Keratinocyte (primary cell): ENCODE results near the gene TMEM205. TPM values are rescaled to one million over a fixed set of nuclear protein-coding genes. Genes with fewer than 3 reads are reported as not detected.
A peak's percentile ranks its signal among the peaks of the same experiment; 100 is the strongest.

Experiments used
- DNase-seq: peaks from one replicate; pipeline ENCODE4 v3.0.0-alpha.2; 2011; ENCODE audit warnings: low read depth, missing footprints, low spot score
- FAIRE-seq: peaks from 2 replicates; lab custom pipeline; 2011; peaks lifted over from hg19 to GRCh38; lab: Jason Lieb, UNC
- H2AFZ ChIP-seq: 2 replicates; pipeline ENCODE4 v1.6.0; 2012; ENCODE audit warnings: low read length, control low read depth, inconsistent platforms; ENCODE audit not compliant: control insufficient read depth
- H3K27ac ChIP-seq: 2 replicates; pipeline ENCODE4 v1.5.1; 2011; ENCODE audit warnings: low read length; ENCODE audit not compliant: control insufficient read depth, insufficient read depth
- H3K27me3 ChIP-seq: 3 replicates; pipeline ENCODE4 v1.6.0; 2011; ENCODE audit warnings: low read length; ENCODE audit not compliant: control insufficient read depth, insufficient read depth; ENCODE audit errors: extremely low read depth
- H3K36me3 ChIP-seq, 2 experiments: 2 replicates in 1 of 2; 3 replicates in 1 of 2; pipeline ENCODE4 v1.5.1; 2011; ENCODE audit warnings: low read length in 2 of 2, mild to moderate bottlenecking in 1 of 2; ENCODE audit not compliant: control insufficient read depth in 2 of 2, insufficient read depth in 2 of 2; ENCODE audit errors: extremely low read depth in 1 of 2
- H3K4me1 ChIP-seq: 3 replicates; pipeline ENCODE4 v1.5.1; 2011; ENCODE audit warnings: low read length; ENCODE audit not compliant: control insufficient read depth, insufficient read depth; ENCODE audit errors: extremely low read depth
- H3K4me2 ChIP-seq: 3 replicates; pipeline ENCODE4 v1.6.0; 2011; ENCODE audit warnings: low read depth, low read length; ENCODE audit not compliant: control insufficient read depth, insufficient read depth; ENCODE audit errors: extremely low read depth
- H3K4me3 ChIP-seq, 3 experiments: fragments of 200-600 bp in 1 of 3; sonication (generic) in 1 of 3; 2 replicates in 2 of 3; 3 replicates in 1 of 3; pipeline ENCODE4 v1.5.1; 2011 to 2016; ENCODE audit warnings: low read length in 3 of 3, mild to moderate bottlenecking in 3 of 3, control low read depth in 2 of 3, inconsistent platforms in 1 of 3, low read depth in 1 of 3, mixed read lengths in 1 of 3, mixed run types in 1 of 3, moderate library complexity in 1 of 3; ENCODE audit not compliant: control insufficient read depth in 2 of 3, insufficient read depth in 2 of 3; ENCODE audit errors: extremely low read depth in 1 of 3
- H3K79me2 ChIP-seq: 2 replicates; pipeline ENCODE4 v1.6.0; 2012; ENCODE audit warnings: low read length; ENCODE audit not compliant: control insufficient read depth, insufficient read depth
- H3K9ac ChIP-seq: 3 replicates; pipeline ENCODE4 v1.6.0; 2011; ENCODE audit warnings: low read length; ENCODE audit not compliant: control insufficient read depth, insufficient read depth; ENCODE audit errors: extremely low read depth
- H3K9me1 ChIP-seq: 3 replicates; pipeline ENCODE4 v1.6.0; 2011; ENCODE audit warnings: low read length; ENCODE audit not compliant: control insufficient read depth, insufficient read depth; ENCODE audit errors: extremely low read depth
- H3K9me3 ChIP-seq: 2 replicates; pipeline ENCODE4 v1.5.1; 2012; ENCODE audit warnings: low read depth, low read length; ENCODE audit not compliant: control insufficient read depth
- H4K20me1 ChIP-seq: 3 replicates; pipeline ENCODE4 v1.6.0; 2011; ENCODE audit warnings: low read length; ENCODE audit not compliant: control insufficient read depth, insufficient read depth; ENCODE audit errors: extremely low read depth
- EZH2 ChIP-seq: IDR thresholded peaks from one replicate; pipeline ENCODE4 v1.6.1; 2012; ENCODE audit warnings: inconsistent platforms, mild to moderate bottlenecking, low read length, moderate library complexity
- dilution Hi-C: fragments of 300-500 bp; cut with MboI; formaldehyde crosslinking; loops from one replicate; pipeline ENCODE4 v1.7.0; 2020; ENCODE audit warnings: low sequenced_read_pairs; ENCODE audit not compliant: extremely low pct_ligation_motif_present
- polyA plus RNA-seq, 5 experiments: library from polyadenylated mRNA; depleted of rRNA in 3 of 5; stranded (reverse) in 3 of 5; stranded (forward) in 1 of 5; unstranded in 1 of 5; fragments of >200 nt; gene quantifications; 1 replicate in 1 of 5; 2 replicates in 3 of 5; 3 replicates in 1 of 5; pipeline versions ENCODE4 v1.2.1 to v1.2.3, GENCODE V29; 2011 to 2012; ENCODE audit warnings: missing spikeins in 2 of 5, low read depth in 1 of 5, low replicate concordance in 1 of 5
- TF ChIP-seq, protein P1 (sequence below), 3 experiments: IDR thresholded peaks in 1 of 3; conservative IDR thresholded peaks in 1 of 3; optimal IDR thresholded peaks in 1 of 3; 2 replicates in 2 of 3; 3 replicates in 1 of 3; pipeline versions ENCODE3 to v1.5.1; 2011; ENCODE audit warnings: low read length in 3 of 3, mild to moderate bottlenecking in 3 of 3, moderate library complexity in 2 of 3, control low read depth in 1 of 3, inconsistent platforms in 1 of 3; ENCODE audit not compliant: insufficient read depth in 2 of 3; ENCODE audit errors: extremely low read depth in 1 of 3

Gene TMEM205
- polyA plus RNA-seq, 1 donor (not counting 4 experiments of a cell fraction or from before 2014, with no cell fraction given) = 65.5 TPM

DNA sequence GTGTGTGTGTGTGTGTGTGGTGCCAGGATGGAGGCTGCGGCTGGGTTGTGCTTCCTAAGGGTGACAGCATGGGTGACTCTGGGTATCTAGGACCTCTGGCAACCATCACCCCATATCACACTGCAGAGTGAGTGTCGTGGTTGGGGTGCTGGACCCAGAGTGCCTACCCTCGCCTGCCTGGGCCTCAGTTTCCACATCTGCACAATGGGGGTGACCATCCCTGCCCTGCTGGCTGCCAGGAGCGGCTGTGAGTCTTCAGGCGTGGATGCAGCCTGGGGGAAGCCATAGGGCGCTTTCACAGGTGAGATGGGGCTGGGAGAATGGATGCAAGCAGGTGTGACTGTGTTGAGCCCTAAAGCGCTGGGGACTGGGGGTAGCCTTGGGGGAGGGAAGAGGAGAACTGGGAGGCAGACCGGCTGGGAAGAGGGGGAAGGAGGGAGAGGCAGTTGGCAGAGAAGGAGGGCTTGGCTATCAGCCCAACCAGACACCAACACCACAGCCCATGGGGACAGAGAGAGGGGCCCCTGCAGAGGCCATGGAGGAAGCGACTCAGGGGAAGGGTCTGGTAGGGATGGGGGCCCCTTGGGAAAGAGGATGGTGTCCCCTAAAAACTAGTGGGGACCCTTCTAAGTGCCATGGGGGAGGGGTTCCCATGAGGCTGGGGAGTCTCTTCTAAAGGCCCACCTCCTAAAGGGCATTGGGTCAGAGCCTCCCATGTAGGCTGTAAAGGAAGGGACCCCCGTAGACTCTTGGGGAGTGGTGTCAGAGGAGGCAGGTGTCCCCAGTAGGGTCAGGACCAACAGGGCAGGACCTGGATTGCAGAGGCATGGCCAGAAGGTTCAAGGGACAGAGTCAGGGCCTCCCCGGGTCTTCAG, 10.8 kb upstream of the TMEM205 start:
- no peaks in the 10 kb centered on the region for H3K79me2 ChIP-seq
- no peak overlapping the region for H3K4me2 ChIP-seq
- H2AFZ ChIP-seq = no peak overlapping the region
- peaks cover 2% of the 10 kb centered on the region for H3K9me1 ChIP-seq
- no peaks in the 10 kb centered on the region for H3K27me3 ChIP-seq
- no peaks in the 10 kb centered on the region for H3K36me3 ChIP-seq
- no peak overlapping the region for H3K27ac ChIP-seq
- H3K4me3 ChIP-seq = no peak overlapping the region
- no peak for TF ChIP-seq EZH2
- TF ChIP-seq, protein P1, sequence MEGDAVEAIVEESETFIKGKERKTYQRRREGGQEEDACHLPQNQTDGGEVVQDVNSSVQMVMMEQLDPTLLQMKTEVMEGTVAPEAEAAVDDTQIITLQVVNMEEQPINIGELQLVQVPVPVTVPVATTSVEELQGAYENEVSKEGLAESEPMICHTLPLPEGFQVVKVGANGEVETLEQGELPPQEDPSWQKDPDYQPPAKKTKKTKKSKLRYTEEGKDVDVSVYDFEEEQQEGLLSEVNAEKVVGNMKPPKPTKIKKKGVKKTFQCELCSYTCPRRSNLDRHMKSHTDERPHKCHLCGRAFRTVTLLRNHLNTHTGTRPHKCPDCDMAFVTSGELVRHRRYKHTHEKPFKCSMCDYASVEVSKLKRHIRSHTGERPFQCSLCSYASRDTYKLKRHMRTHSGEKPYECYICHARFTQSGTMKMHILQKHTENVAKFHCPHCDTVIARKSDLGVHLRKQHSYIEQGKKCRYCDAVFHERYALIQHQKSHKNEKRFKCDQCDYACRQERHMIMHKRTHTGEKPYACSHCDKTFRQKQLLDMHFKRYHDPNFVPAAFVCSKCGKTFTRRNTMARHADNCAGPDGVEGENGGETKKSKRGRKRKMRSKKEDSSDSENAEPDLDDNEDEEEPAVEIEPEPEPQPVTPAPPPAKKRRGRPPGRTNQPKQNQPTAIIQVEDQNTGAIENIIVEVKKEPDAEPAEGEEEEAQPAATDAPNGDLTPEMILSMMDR (optimal IDR thresholded peaks at IDR 0.05 in 1 of 3, IDR thresholded peaks at IDR 0.05 in 1 of 3, conservative IDR thresholded peaks at IDR 0.05 in 1 of 3; ENCODE audit: extremely low read depth in 1 of 3, insufficient read depth in 2 of 3, low read length in 3 of 3) = no peak
- peaks cover 12% of the 10 kb centered on the region for H3K4me1 ChIP-seq
- H4K20me1 ChIP-seq = no peaks in the 10 kb centered on the region
- no peak overlapping the region for H3K9ac ChIP-seq
- no peak for DNase-seq
- H3K9me3 ChIP-seq = no peaks in the 10 kb centered on the region
- dilution Hi-C loops = no loop called here
- FAIRE-seq = no peak

DNA sequence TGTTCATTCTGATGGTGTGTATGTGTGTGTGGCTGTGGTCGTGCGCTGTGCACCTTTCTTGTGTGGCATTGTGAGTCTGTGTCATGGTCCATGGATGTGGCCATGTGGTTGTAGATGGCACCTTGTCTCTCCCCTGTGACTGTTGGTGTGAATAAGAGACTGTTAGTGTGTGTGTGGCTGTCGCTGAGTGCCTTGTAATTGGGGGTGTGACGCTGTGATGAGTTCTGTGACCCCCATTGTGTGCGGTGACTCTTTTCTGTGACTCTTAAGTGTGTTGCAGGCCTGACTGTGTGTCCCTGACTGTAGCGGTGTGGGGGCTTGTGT, 10.0 kb upstream of the TMEM205 start:
- Histone ChIP-seq H3K4me1 (peaks cover 12% of the 10 kb centered on the region), H3K79me2 (no peaks in the 10 kb centered on the region), H3K4me2 (peak overlapping the region; percentile 89), H3K9me3 (no peaks in the 10 kb centered on the region), H4K20me1 (no peaks in the 10 kb centered on the region), H3K27me3 (no peaks in the 10 kb centered on the region), H3K4me3 (peak overlapping the region; percentile 51 to 71 (median 62)), H3K27ac (no peak overlapping the region), H2AFZ (no peak overlapping the region), H3K36me3 (no peaks in the 10 kb centered on the region), H3K9ac (peak overlapping the region; percentile 33), H3K9me1 (peaks cover 2% of the 10 kb centered on the region)
- no peak for TF ChIP-seq EZH2
- TF ChIP-seq, protein P1 (optimal IDR thresholded peaks at IDR 0.05 in 1 of 3, IDR thresholded peaks at IDR 0.05 in 1 of 3, conservative IDR thresholded peaks at IDR 0.05 in 1 of 3; ENCODE audit: extremely low read depth in 1 of 3, insufficient read depth in 2 of 3, low read length in 3 of 3) = no peak
- dilution Hi-C loops = no loop called here
- FAIRE-seq = no peak
- DNase-seq = no peak
